H9 (cell line): Measurements from ENCODE around the gene ANXA2. TPM values are rescaled to one million over a fixed set of nuclear protein-coding genes. Genes with fewer than 3 reads are reported as not detected.

Experiments
- DNase-seq: peaks from one replicate; pipeline ENCODE4 v3.0.0-alpha.2; 2017
- H2AFZ ChIP-seq: one replicate; pipeline ENCODE4 v1.6.1; 2013; ENCODE audit warnings: mild to moderate bottlenecking, low read length, control low read depth, moderate library complexity
- H2AK5ac ChIP-seq: 2 replicates; pipeline ENCODE4 v1.6.1; 2013; ENCODE audit warnings: low read length, control low read depth, mixed read lengths; ENCODE audit not compliant: insufficient read length
- H2BK120ac ChIP-seq: one replicate; pipeline ENCODE4 v1.6.1; 2013; ENCODE audit warnings: low read depth, mild to moderate bottlenecking, low read length, control low read depth, inconsistent platforms; ENCODE audit not compliant: poor library complexity, severe bottlenecking
- H2BK12ac ChIP-seq: 2 replicates; pipeline ENCODE4 v1.6.1; 2013; ENCODE audit warnings: low read length, control low read depth, mixed read lengths, low read depth; ENCODE audit not compliant: insufficient read length
- H2BK15ac ChIP-seq: 2 replicates; pipeline ENCODE4 v1.6.1; 2013; ENCODE audit warnings: low read depth, low read length, control low read depth
- H2BK20ac ChIP-seq: one replicate; pipeline ENCODE4 v1.6.1; 2013; ENCODE audit warnings: low read depth, mild to moderate bottlenecking, low read length, control low read depth, inconsistent platforms; ENCODE audit not compliant: poor library complexity, severe bottlenecking
- H2BK5ac ChIP-seq: 2 replicates; pipeline ENCODE4 v1.6.1; 2013; ENCODE audit warnings: low read length, control low read depth, mixed read lengths; ENCODE audit not compliant: insufficient read length
- H3K14ac ChIP-seq: 2 replicates; pipeline ENCODE4 v1.6.1; 2013; ENCODE audit warnings: low read length, control low read depth; ENCODE audit not compliant: insufficient read depth
- H3K18ac ChIP-seq: 2 replicates; pipeline ENCODE4 v1.6.1; 2013; ENCODE audit warnings: low read depth, mild to moderate bottlenecking, mixed read lengths, low read length, control low read depth; ENCODE audit not compliant: insufficient read length
- H3K23ac ChIP-seq: 2 replicates; pipeline ENCODE4 v1.6.1; 2013; ENCODE audit warnings: low read length, control low read depth, mixed read lengths, low read depth; ENCODE audit not compliant: insufficient read length
- H3K23me2 ChIP-seq: 2 replicates; pipeline ENCODE4 v1.6.1; 2013; ENCODE audit warnings: low read depth, mild to moderate bottlenecking, mixed read lengths, low read length, control low read depth; ENCODE audit not compliant: insufficient read length, poor library complexity, severe bottlenecking
- H3K27ac ChIP-seq: 2 replicates; pipeline ENCODE4 v1.5.1; 2013; ENCODE audit warnings: low read length, control low read depth, mixed read lengths, low read depth; ENCODE audit not compliant: insufficient read length
- H3K27me3 ChIP-seq: 2 replicates; pipeline ENCODE4 v1.6.1; 2013; ENCODE audit warnings: low read length, control low read depth, inconsistent platforms; ENCODE audit not compliant: insufficient read depth
- H3K4ac ChIP-seq: 2 replicates; pipeline ENCODE4 v1.6.1; 2013; ENCODE audit warnings: low read depth, mild to moderate bottlenecking, control low read depth, inconsistent platforms, low read length, moderate library complexity
- H3K4me1 ChIP-seq: 2 replicates; pipeline ENCODE4 v1.6.1; 2013; ENCODE audit warnings: low read length, control low read depth, inconsistent platforms; ENCODE audit not compliant: insufficient read depth
- H3K4me2 ChIP-seq: 2 replicates; pipeline ENCODE4 v1.6.1; 2013; ENCODE audit warnings: low read length, control low read depth, mixed read lengths; ENCODE audit not compliant: insufficient read length, insufficient read depth
- H3K56ac ChIP-seq: 2 replicates; pipeline ENCODE4 v1.6.1; 2013; ENCODE audit warnings: low read depth, mild to moderate bottlenecking, mixed read lengths, low read length, control low read depth; ENCODE audit not compliant: insufficient read length
- H3K79me1 ChIP-seq: 2 replicates; pipeline ENCODE4 v1.6.1; 2013; ENCODE audit warnings: low read depth, mild to moderate bottlenecking, moderate library complexity, low read length, control low read depth, inconsistent platforms; ENCODE audit not compliant: insufficient read depth, poor library complexity, severe bottlenecking
- H3K79me2 ChIP-seq: 2 replicates; pipeline ENCODE4 v1.6.1; 2013; ENCODE audit warnings: low read length, control low read depth, inconsistent platforms; ENCODE audit not compliant: insufficient read depth
- H3K9ac ChIP-seq: 2 replicates; pipeline ENCODE4 v1.6.1; 2013; ENCODE audit warnings: low read length, control low read depth, mixed read lengths; ENCODE audit not compliant: insufficient read length; ENCODE audit errors: extremely low read depth
- H3K9me3 ChIP-seq: one replicate; pipeline ENCODE4 v1.6.1; 2013; ENCODE audit warnings: low read depth, low read length, inconsistent platforms; ENCODE audit not compliant: control insufficient read depth
- H3T11ph ChIP-seq: one replicate; pipeline ENCODE4 v1.6.1; 2013; ENCODE audit warnings: mild to moderate bottlenecking, low read length, control low read depth, inconsistent platforms
- H4K20me1 ChIP-seq: one replicate; pipeline ENCODE4 v1.6.1; 2013; ENCODE audit not compliant: control insufficient read depth, insufficient read length, insufficient read depth
- H4K5ac ChIP-seq: 2 replicates; pipeline ENCODE4 v1.6.1; 2013; ENCODE audit warnings: low read depth, mild to moderate bottlenecking, mixed read lengths, low read length, control low read depth; ENCODE audit not compliant: insufficient read length
- H4K8ac ChIP-seq: replicated peaks from 2 replicates; pipeline ENCODE4 v1.6.1; 2013; ENCODE audit warnings: low read length, control low read depth, mixed read lengths, low read depth; ENCODE audit not compliant: insufficient read length
- H4K91ac ChIP-seq: 2 replicates; pipeline ENCODE4 v1.6.1; 2013; ENCODE audit warnings: low read depth, mild to moderate bottlenecking, moderate library complexity, mixed read lengths, low read length, control low read depth; ENCODE audit not compliant: insufficient read length
- H3K27ac Mint-ChIP-seq, 3 experiments: 2 replicates in 2 of 3; 3 replicates in 1 of 3; pipeline ENCODE4 v1.8.0; 2020 to 2021; ENCODE audit warnings: mixed read lengths in 3 of 3, mild to moderate bottlenecking in 1 of 3, moderate library complexity in 1 of 3
- H3K27me3 Mint-ChIP-seq: 2 replicates; pipeline ENCODE4 v1.8.0; 2021; ENCODE audit warnings: low read depth, mild to moderate bottlenecking, moderate library complexity, mixed read lengths
- H3K36me3 Mint-ChIP-seq, 3 experiments: 2 replicates in 2 of 3; 3 replicates in 1 of 3; pipeline ENCODE4 v1.8.0; 2020 to 2021; ENCODE audit warnings: low read depth in 3 of 3, mixed read lengths in 3 of 3; ENCODE audit not compliant: insufficient read depth in 1 of 3
- H3K4me1 Mint-ChIP-seq, 2 experiments: 2 replicates each; pipeline ENCODE4 v1.8.0; 2020; ENCODE audit warnings: mixed read lengths in 2 of 2
- H3K4me3 Mint-ChIP-seq, 2 experiments: 2 replicates in 1 of 2; 3 replicates in 1 of 2; pipeline ENCODE4 v1.8.0; 2020 to 2021; ENCODE audit warnings: mild to moderate bottlenecking in 2 of 2, mixed read lengths in 2 of 2, moderate library complexity in 1 of 2
- H3K9me3 Mint-ChIP-seq, 2 experiments: 2 replicates in 1 of 2; 3 replicates in 1 of 2; pipeline ENCODE4 v1.8.0; 2020; ENCODE audit warnings: mild to moderate bottlenecking in 2 of 2, mixed read lengths in 2 of 2, moderate library complexity in 1 of 2
- total RNA-seq: library from RNA; stranded (reverse); gene quantifications from 2 replicates; pipeline ENCODE4 v1.2.1, GENCODE V29; 2021
- TF ChIP-seq, protein P1 (sequence below): fragments of 200-600 bp; sonication (generic); conservative IDR thresholded peaks from 3 replicates; pipeline ENCODE4 v1.8.0; 2021; ENCODE audit warnings: antibody characterized with exemption, mild to moderate bottlenecking

The ANXA2 gene
- total RNA-seq, 1 experiment from 2014 or later = 126 TPM

DNA sequence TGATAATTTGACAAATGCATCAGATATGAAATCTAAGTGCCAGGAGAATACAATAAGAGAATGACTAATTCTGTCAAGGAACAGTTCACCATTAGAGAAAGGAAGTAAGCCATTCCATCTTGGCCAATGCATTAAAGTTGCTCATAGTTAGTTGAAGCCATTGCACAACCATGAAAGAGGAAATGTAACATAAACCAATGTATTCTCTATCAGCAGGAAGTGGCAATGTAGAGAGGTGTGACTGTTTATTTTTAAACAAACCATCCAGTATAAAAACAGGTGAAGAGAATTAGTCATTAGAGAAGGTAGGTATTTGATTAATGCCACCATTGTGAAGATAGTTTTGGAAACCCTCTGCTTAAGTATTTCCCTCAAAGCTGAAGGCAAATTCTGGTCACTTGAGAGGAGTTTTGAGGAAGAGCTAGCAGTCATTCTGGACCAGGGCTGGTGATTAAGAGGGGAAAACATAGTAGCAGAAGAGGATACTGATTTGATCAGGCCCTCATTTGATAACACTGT, 10.7 kb upstream of the ANXA2 start:
- Histone ChIP-seq H3K9me3 (no peaks in the 10 kb centered on the region), H3K56ac (no peak overlapping the region), H3K27ac (no peak overlapping the region), H3K4ac (no peak overlapping the region), H4K20me1 (no peaks in the 10 kb centered on the region), H3K23ac (no peak overlapping the region), H3K4me1 (no peaks in the 10 kb centered on the region), H3K27me3 (no peaks in the 10 kb centered on the region), H2AFZ (no peak overlapping the region), H3K18ac (no peak overlapping the region), H2BK12ac (no peak overlapping the region), H2BK5ac (no peak overlapping the region), H4K91ac (no peak overlapping the region), H4K8ac (no peak overlapping the region), H4K5ac (no peak overlapping the region), H3K23me2 (no peaks in the 10 kb centered on the region), H3K79me1 (no peaks in the 10 kb centered on the region), H2AK5ac (no peak overlapping the region), H3K14ac (no peak overlapping the region), H3K4me2 (no peak overlapping the region), H3T11ph (no peak overlapping the region), H3K9ac (no peak overlapping the region), H2BK15ac (no peak overlapping the region), H3K79me2 (no peaks in the 10 kb centered on the region), H2BK20ac (no peak overlapping the region), H2BK120ac (no peak overlapping the region)
- Mint-ChIP-seq H3K27ac (0 out of 7 replicates have a peak overlapping the region, but pooled peaks of 1 of the 3 experiments have one; percentile 4), H3K27me3 (no peaks in the 10 kb centered on the region; the same call in 1 of the 2 replicates), H3K9me3 (no peaks in the 10 kb centered on the region), H3K36me3 (no peaks in the 10 kb centered on the region), H3K4me1 (peaks cover 11 to 15% of the 10 kb centered on the region in 2 experiments), H3K4me3 (no peak overlapping the region)
- no peak for DNase-seq
- TF ChIP-seq, protein P1, sequence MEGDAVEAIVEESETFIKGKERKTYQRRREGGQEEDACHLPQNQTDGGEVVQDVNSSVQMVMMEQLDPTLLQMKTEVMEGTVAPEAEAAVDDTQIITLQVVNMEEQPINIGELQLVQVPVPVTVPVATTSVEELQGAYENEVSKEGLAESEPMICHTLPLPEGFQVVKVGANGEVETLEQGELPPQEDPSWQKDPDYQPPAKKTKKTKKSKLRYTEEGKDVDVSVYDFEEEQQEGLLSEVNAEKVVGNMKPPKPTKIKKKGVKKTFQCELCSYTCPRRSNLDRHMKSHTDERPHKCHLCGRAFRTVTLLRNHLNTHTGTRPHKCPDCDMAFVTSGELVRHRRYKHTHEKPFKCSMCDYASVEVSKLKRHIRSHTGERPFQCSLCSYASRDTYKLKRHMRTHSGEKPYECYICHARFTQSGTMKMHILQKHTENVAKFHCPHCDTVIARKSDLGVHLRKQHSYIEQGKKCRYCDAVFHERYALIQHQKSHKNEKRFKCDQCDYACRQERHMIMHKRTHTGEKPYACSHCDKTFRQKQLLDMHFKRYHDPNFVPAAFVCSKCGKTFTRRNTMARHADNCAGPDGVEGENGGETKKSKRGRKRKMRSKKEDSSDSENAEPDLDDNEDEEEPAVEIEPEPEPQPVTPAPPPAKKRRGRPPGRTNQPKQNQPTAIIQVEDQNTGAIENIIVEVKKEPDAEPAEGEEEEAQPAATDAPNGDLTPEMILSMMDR = no peak
